GM21576 (cell line): ENCODE results near the gene SEMG1.

Experiments used
- ATAC-seq: cut with Tn5 transposase; IDR thresholded peaks from one replicate; pipeline ENCODE4 v1.9.1; 2021; ENCODE audit warnings: mild to moderate bottlenecking, moderate library complexity; ENCODE audit not compliant: unreplicated experiment

The SEMG1 gene, protein sequence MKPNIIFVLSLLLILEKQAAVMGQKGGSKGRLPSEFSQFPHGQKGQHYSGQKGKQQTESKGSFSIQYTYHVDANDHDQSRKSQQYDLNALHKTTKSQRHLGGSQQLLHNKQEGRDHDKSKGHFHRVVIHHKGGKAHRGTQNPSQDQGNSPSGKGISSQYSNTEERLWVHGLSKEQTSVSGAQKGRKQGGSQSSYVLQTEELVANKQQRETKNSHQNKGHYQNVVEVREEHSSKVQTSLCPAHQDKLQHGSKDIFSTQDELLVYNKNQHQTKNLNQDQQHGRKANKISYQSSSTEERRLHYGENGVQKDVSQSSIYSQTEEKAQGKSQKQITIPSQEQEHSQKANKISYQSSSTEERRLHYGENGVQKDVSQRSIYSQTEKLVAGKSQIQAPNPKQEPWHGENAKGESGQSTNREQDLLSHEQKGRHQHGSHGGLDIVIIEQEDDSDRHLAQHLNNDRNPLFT

DNA sequence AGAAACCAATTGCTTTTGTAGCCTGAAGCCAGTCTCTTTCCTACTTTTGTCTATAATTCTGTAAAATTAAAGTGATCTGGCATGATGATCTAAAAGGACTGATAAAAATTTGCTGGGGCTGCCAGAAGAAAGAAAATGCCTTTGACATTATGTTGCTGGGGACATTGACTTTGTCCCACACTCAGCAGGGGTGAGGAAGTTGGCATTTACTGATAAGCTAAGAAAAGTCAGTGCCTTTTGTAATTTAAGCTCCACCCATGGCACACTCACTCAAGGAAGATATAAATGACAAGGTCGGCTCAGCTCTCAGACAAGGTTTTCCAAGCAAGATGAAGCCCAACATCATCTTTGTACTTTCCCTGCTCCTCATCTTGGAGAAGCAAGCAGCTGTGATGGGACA, at the start of gene SEMG1:
Gene SEMG1 (plus strand): TSS at position 309 of the 400 bp plus-strand sequence. CDS start 21 bp downstream, at position 330.
- ATAC-seq: no peak

DNA sequence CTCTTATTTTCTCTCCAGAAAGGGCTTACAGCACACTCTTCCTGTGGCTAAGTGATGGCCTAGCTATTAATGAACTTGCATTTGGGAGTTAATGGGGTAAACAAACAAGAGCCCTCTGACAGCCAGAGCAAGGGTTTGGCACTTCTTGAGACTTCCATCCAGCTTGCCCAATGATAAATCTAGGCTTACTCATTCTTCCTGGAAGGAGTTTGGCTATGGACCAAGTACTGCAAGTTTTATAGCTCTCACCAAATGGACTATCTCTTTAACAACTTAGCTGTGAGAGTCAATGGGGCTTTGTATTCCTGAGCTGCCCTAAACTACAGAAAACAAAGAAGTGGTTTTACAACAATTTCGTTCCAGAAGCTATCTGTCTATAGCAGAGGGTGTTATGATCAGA, 48.9 kb upstream of the SEMG1 start:
- ATAC-seq: no peak

DNA sequence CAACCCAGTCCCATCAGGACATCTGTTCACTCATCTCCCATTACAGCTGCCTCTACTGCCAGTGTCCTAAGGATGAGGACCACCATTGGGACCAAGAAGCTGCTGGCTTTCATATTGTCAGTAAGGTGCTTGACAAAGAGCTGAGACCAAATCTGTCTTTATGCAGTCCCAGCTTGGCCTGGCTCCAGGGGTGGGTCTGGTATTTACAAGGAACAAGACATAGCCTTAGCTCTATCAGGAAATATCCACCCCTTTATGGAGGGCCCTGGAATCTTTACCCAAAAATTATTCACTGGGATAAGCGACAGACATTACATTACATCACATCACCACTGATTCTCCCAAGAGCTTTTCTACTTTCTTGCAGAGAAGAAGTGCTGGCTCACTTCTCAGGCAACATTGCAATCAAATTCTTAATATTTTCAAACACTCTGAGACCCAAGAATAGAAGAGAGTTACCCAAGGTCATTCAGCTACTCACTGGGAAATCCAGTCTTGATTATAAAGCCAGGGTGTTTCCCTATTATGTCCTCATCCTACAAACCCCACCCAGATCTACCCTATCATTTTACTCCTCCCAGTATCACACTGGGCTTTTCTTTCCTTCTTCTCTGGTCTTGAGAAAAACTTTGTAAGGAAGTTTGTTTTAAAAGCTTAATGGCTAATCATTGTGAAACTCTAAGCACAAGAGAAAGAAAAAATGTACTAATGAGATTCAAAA, 43.6 kb upstream of the SEMG1 start:
- no peak for ATAC-seq

DNA sequence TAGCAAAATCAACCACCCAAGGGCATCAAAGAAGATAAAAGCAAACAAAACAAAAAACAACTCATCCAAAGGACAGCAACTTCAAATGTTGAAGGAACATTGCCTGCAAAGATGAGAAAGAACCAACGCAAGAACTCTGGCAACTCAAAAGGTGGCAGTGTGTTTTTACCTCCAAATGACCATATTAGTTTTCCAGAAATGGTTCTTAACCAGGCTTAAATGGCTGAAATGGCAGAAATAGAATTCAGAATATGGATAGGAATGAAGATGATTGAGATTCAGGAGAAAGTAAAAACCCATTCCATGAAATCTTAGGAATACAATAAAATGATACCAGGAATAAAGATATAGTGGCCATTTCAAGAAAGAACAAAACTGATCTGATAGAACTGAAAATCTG, 41.9 kb upstream of the SEMG1 start:
- no peak for ATAC-seq

DNA sequence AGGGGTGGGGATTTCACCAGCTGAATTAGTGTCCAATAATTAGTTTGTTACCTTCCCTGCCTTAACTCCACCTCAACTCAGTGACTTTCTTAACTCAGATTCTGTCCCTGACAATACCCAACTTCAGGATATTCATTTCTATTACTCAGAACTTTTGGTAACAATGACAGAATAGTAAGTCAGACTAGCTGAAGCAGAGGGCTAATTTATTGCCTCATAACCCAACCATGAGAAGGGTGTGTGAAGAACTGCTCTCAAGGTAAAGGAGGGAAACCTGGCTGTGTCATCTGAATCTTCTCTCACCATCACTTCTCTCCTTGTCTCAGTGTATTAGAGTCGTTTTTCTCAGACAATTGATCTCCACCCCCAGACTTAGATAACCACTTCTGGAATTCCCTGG, 33.3 kb upstream of the SEMG1 start:
- ATAC-seq: no peak

DNA sequence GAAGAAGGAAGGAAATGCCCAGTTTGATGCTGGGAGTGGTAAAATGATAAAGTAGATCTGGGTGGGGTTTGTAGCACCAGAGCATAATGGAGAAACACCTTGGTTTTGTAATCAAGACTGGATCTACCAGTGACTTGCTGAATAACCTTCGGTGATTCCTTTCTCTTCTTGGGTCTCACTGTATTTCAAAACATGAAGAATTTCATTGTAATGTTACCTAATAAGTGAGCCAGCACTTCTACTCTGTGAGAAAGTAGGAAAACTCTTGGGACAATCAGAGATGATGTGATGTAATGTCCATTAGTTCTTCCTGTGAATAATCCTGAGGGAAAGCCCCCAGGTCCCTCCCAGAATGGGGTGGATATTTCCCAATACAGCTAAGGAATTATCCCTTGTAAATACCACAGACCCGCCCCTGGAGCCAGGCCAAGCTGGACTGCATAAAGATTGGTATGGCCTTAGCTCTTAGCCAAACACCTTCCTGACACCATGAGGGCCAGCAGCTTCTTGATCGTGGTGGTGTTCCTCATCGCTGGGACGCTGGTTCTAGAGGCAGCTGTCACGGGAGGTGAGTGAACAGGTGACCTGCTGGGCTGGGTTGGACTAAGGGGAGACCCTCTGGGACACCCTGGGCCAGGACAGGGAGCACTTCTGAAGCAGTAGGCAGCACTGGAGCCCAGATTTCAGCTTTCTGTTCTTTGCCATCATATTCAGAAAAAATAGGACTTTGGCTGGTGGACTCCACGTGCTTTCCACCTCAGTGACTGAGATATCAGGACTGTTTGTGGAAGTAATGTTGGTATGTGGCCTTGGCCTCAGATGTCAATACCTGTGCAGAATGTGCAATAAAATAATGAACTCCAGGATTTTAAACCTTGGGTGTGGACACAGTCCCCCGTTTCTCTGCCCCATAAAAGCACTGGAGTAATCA, 32.1 kb upstream of the SEMG1 start, which contains the start of gene PI3:
Gene PI3 (plus strand): TSS at position 469 of the 931 bp plus-strand sequence. CDS start 21 bp downstream, at position 490.
- ATAC-seq: no peak

DNA sequence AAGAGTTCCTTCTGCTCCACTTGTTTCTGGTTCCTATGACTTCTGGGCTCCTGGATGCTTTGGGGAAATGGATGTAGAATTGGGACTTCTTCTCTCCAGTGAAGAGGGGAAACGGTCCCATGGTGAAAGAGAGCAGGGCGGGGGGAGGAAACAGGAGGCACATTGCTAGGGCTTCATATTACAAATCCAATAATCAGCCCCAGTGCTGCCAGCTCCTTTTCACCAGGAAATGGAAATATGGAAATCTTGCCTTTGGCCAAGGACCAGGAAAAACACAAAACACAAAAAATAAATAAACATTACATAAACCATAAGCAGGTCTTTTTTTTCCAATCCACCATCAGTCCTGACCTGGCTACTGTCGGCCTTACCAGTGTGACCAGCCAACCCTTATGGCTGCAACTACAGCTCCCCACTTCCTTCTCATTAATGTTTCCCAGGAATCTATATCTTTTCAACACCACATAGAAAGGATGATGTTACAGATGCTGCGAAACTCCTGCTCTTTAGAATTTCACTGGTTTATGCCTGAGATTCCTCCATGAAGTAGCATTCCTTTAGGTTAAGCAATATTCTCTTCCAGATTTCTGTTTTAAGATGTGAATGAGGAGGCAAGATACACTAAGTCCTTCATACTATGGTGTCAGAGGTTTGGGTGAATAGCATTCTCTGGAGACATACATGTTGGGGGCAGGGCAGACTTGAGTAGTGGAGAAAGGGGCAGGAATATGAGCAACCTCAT, 30.1 kb upstream of the SEMG1 start:
- ATAC-seq: no peak

DNA sequence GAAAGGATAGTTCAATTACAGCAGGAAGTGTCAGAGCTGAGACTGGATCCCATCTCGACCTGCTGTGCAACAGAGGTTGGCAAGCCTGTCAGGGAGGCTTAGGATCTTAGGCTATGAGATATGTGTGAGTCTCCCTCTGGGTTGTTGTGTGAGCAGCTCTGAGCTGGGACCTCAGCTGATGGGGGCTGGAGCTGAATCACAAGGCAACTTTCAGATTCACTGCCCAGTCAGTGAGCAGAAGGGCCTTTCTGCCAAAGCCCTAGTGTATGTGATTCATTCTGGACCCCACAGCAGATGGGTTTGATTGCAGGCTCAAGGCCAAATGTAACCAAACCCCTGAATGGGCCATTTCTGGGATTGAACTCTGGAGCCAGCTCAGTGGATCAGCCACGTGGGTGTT, 27.7 kb upstream of the SEMG1 start:
- ATAC-seq: no peak

DNA sequence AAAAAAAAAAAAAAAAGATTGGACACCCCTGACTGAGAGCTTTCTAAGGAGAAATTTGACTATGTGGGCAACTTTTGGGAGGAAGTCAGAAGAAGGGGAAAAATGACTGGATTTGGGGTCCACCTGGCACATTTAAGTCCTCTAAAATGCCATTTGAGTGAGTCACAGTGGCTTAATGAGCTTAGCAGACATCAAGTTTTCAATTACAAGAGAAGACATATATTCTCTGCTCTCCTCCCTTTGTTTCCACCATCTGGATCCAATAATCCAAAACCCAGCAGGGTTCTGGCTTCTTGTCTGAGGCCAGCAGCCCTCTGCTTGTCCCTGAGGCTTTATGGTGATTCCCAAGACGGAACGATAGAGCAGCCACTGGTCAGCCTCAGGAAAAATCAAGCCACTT, 25.2 kb upstream of the SEMG1 start:
- ATAC-seq: no peak

DNA sequence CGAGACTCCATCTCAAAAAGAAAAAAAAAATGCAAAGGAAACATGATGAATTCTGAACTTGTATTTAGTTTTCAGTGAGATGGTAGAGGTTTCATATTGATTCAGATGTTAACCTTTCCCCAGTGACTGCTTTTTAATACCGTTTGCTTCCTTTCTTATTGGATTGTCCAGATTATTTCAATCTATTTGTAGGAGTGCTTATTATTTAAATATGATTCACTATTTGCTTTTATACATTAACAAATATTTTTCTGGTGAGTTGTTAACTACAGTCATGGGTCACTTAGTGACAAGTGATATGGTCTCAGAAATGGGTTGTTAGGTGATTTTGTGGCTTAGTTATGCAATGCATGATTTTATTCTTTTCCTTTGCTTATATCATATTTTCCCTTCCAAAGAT, 23.7 kb upstream of the SEMG1 start:
- no peak for ATAC-seq

DNA sequence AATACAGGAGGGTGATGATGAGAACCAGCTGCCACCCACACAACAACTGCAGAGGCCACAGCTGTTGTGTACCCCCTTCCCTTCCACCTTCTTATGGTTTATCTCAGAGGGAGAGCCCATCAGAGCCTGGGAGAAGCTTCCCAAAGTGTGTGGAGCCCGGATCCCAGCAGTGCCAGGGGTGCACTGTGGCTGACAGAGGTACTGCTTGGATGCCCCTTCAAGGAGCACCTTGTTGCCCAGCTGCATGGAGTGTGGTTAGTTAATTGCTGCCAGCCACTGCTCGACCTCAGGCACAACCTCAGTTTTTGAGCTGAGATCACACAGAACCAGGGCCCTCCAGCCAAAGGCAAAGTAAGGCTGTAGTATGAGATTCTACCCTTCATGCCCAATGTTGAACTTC, 19.1 kb upstream of the SEMG1 start:
- no peak for ATAC-seq

DNA sequence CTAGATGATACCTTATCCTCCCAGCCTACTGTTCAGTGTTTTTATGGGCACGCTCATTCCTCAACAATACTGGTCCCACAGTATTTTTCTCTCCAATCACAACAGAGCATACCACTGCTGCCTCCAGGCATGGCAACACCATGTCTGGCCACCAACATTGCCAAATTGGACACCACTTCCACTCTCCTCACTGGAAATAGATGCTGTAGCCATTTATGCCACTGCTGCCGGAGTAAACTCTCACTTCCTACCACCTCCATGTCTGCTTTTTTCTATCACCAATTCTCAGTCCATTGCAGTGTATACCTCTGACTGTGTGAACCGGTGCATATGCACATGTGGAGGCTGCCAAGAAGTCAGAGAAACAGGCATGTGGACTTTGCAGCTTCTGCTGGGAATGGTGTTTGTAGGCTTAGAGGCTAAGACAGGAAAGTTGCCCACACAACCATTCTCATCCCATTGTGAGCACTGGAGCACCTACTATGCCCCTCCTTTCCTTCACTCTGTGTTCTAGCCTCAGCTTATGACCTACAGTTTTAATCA, 17.7 kb upstream of the SEMG1 start:
- ATAC-seq: no peak

DNA sequence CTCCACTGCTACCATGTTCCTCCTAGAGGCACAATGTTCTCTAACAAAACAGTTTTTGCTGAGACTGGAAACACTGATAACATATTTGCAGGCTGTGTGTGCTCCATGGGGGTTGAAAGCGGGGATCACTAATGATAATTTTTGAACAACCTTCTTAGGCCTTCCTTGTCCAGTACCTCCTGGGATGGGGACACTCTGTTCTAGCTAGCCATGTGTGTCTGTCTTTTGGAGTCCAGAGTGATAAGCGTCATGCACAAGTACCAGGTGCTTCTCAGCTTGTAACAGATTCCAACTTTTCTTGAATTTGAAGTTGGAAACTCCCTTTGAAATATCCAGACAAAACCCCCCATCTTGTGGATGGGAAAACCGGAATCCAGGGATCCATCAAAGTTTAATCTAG, 17.0 kb upstream of the SEMG1 start:
- no peak for ATAC-seq

DNA sequence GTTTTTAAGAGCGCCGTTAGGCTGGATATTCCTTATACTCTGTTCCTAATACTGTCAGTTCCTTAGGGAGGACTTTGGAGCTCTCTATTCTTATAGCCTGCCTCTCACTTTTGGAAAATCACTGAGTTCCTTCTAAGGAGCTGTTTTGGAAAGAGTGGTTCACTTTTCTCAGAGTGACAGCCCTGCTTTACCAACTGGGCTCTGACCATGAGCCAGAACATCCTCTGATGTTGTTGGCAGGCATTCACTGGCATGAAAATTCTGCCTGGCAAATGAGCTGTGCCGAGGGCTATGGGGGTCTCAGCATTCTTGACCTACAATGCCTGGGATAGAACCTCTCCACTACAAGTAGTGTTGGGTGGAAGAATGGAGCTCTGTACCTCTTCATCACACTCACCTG, 14.9 kb upstream of the SEMG1 start:
- ATAC-seq: no peak

DNA sequence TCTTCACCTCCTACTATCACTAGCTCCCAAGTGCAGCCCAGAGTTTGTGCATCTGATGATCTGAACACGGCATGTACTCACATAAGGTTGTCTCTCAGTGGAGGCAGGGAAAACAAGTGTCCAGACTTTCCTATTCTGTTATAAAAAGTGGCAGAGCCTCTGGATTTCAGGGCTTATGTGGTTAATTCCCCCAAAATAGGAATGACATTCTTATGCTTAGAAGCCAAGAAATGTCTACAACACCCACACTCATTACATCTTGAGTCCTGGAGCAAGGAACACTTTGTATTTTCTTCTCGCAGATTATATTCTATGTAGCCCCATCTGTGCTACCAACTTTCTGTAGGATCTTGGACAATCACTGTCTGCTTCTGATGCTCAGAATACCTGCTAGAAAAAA, 13.5 kb upstream of the SEMG1 start:
- ATAC-seq: no peak

DNA sequence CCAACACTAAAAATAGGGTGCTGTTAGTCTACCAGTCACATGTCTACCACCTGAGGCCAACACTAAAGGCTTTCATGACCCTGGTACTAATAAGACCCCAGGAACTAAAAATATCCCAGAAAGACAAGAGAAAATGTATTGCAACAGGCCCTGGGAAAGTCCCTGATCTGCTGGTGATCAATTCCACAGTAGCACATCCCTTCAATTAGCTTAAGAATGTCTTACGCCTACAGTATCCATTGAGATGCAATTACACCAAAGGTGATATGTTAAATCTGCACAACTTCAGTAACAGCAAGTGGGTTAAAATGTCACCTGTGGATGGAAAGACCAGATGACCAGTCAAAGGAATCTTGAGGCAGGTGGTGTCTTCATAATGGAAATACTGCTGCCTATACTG, 3.1 kb downstream of the SEMG1 start:
- ATAC-seq: no peak

DNA sequence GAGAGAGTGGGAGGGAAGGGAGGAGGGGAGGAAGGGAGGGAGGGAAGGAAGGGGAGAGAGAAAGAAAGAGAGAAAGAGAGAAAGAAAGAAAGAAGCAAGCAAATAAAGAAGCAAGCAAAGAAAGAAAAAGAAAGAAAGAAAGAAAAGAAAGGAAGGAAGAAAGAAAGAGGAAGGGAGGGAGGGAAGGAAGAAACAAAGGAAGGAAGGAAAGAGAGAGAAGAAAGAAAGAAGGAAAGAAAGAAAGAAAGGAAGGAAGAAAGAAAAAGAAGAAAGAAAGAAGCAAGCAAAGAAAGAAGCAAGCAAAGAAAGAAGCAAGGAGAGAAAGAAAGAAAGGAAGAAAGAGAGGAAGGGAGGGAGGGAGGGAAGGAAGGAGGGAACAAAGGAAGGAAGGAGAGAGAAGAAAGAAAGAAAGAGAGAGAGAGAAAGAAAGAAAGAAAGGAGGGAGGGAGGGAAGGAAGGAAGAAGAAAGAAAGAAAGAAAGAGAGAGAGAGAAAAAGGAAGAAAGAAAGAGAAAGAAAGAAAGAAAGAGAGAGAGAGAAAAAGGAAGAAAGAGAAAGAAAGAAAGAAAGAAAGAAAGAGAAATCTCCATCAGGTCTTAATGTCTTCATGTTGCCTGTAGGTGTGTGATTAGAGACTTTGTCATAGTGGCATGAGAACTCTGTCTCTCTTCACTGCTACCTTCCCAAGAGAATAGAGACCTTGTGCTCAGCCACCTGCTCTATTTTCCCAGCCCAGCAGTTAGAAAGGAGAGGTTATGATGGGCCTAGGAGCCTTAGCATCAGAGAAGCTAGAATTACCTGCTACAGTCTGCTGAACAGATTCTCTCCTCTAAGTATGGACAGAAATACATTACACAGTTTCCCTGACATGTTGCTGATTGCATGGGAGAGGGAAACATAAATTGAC, 5.0 kb downstream of the SEMG1 start:
- ATAC-seq: no peak

DNA sequence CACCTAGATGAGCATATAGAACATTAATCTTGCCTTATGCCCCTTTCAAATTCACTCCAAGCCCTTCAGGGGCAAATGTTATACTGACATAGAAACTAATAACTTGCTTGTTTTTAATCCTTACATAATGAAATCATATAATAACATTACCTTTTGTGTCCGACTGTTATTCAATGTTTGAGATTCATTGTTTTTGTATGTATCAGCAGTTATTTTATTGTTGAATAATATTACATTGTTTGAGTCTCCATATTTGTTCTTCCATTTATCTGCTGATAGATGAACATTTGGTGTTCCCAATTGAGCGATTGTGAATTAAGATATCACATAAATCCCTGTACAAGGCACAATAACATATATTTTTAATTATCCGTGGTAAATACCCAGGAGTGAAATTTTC, 6.0 kb downstream of the SEMG1 start:
- ATAC-seq: no peak

DNA sequence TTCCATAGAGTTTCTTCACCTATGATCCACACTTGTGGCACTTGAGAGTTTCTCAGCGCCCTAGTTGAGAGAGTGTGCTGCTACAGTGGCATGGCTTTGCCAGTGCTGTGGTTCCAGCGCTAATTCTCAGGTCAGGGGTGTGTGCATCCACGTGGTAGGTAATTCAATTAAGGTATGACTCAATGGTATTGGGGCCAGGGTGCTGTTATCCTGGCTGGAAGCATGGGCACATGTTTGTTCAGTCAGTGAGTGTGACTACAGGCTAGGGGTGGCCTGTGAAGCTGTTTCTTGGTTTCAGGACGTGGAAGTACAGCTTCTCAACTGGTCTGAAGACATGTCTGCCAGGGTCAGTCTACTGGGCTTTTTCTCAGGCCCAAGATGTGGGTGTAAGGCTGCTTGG, 11.3 kb downstream of the SEMG1 start:
- no peak for ATAC-seq
